GM19438 (cell line): ENCODE results near the gene NDP.
"Not testable (repeated sequence)": the region's sequence is repeated elsewhere in the genome, so short reads cannot be mapped to it uniquely, and the experiment has no call there.

Experiments
- ATAC-seq: cut with Tn5 transposase; IDR thresholded peaks from one replicate; pipeline ENCODE4 v1.9.1; 2021; ENCODE audit warnings: low read depth; ENCODE audit not compliant: unreplicated experiment

NDP gene

GRCh38 chrX:43971966-43972961, 926 bp downstream of the NDP start:
- no peak for ATAC-seq

GRCh38 chrX:43970528-43970927, 2.7 kb downstream of the NDP start:
- ATAC-seq = no peak

GRCh38 chrX:43969504-43970501, 3.4 kb downstream of the NDP start:
- no peak for ATAC-seq

GRCh38 chrX:43968359-43968781, 4.8 kb downstream of the NDP start:
- no peak for ATAC-seq

GRCh38 chrX:43964936-43965335, 8.3 kb downstream of the NDP start:
- ATAC-seq = no peak

GRCh38 chrX:43963726-43964125, 9.5 kb downstream of the NDP start:
- ATAC-seq = no peak

- ATAC-seq = no peak
Observed at GRCh38 chrX:43962636-43963035, 10.6 kb downstream of the NDP start.

GRCh38 chrX:43961699-43962098, 11.5 kb downstream of the NDP start:
- ATAC-seq = no peak

GRCh38 chrX:43958529-43958928, 14.7 kb downstream of the NDP start:
- ATAC-seq = peak; percentile 72

- no peak for ATAC-seq
Observed at GRCh38 chrX:43956034-43956433, 17.2 kb downstream of the NDP start.

- ATAC-seq = no peak
Observed at GRCh38 chrX:43953218-43953617, 20.0 kb downstream of the NDP start.

- no peak for ATAC-seq
Observed at GRCh38 chrX:43949669-43950068, 23.5 kb downstream of the NDP start.

- no peak for ATAC-seq
Observed at GRCh38 chrX:43940816-43941474, 32.2 kb downstream of the NDP start.

GRCh38 chrX:43939187-43939926, 33.8 kb downstream of the NDP start:
- ATAC-seq = no peak

GRCh38 chrX:43922032-43922431, 51.2 kb downstream of the NDP start:
- ATAC-seq = not testable (repeated sequence)

GRCh38 chrX:43910772-43911171, 62.4 kb downstream of the NDP start:
- not testable (repeated sequence) for ATAC-seq

GRCh38 chrX:43910012-43910411, 63.2 kb downstream of the NDP start:
- ATAC-seq = no peak

- no peak for ATAC-seq
Observed at GRCh38 chrX:43909141-43909540, 64.0 kb downstream of the NDP start.

- no peak for ATAC-seq
Observed at GRCh38 chrX:43899878-43900815, 73.0 kb downstream of the NDP start.
